ENCODE measurements around the gene TSPAN7. TPM values are rescaled to one million over a fixed set of nuclear protein-coding genes. Genes with fewer than 3 reads are reported as not detected.

The TSPAN7 gene
- total RNA-seq, 6 experiments from 2014 or later, result 7.9 to 24.4 (median 15.7) TPM

GRCh38 chrX:38679695-38680094 lies 118.4 kb downstream of the TSPAN7 start:
- TF ChIP-seq POLR2A (IDR thresholded peaks at IDR 0.05) (no peak), CTCF (IDR thresholded peaks at IDR 0.05) (no peak)
- H3K27me3 ChIP-seq, result no peaks in the 10 kb centered on the region
- 56% methylated on average over 2 of the region's 2 CpGs for WGBS (ENCODE audit: insufficient coverage, low coverage, low lambda C conversion rate, missing lambda C conversion rate)
- no peaks in the 10 kb centered on the region for H3K9me3 ChIP-seq
- H3K4me3 ChIP-seq, result no peak overlapping the region
- DNase-seq (no peak), ATAC-seq (no peak)
- no peaks in the 10 kb centered on the region for H3K4me1 ChIP-seq
- no peaks in the 10 kb centered on the region for H3K36me3 ChIP-seq
- intact Hi-C loops (cut with DNase I), result no loop called here
- H3K27ac ChIP-seq, result no peak overlapping the region

- 46% methylated on average over 2 of the region's 2 CpGs for whole genome bisulfite sequencing (ENCODE audit: insufficient coverage, low coverage, low lambda C conversion rate, missing lambda C conversion rate)
- intact Hi-C loops (cut with DNase I), result no loop called here
- H3K4me3 ChIP-seq, result no peak overlapping the region
- H3K4me1 ChIP-seq, result no peaks in the 10 kb centered on the region
- H3K27ac ChIP-seq, result no peak overlapping the region
- DNase-seq, result no peak
- no peaks in the 10 kb centered on the region for H3K9me3 ChIP-seq
- no peaks in the 10 kb centered on the region for H3K27me3 ChIP-seq
- ATAC-seq, result no peak
- H3K36me3 ChIP-seq, result no peaks in the 10 kb centered on the region
- TF ChIP-seq CTCF (IDR thresholded peaks at IDR 0.05) (no peak), POLR2A (IDR thresholded peaks at IDR 0.05) (no peak)
Observed at GRCh38 chrX:38682095-38682494, 120.8 kb downstream of the TSPAN7 start.

GRCh38 chrX:38692961-38693360 lies 131.6 kb downstream of the TSPAN7 start:
- Histone ChIP-seq H3K4me1 (no peaks in the 10 kb centered on the region), H3K9me3 (no peaks in the 10 kb centered on the region), H3K36me3 (no peaks in the 10 kb centered on the region), H3K27ac (no peak overlapping the region), H3K4me3 (no peak overlapping the region), H3K27me3 (no peaks in the 10 kb centered on the region)
- TF ChIP-seq CTCF (IDR thresholded peaks at IDR 0.05), result no peak
- no peak for TF ChIP-seq POLR2A (IDR thresholded peaks at IDR 0.05)
- ATAC-seq (no peak), DNase-seq (no peak)
- intact Hi-C loops (cut with DNase I), result no loop called here

- H3K4me1 ChIP-seq, result no peaks in the 10 kb centered on the region
- no peaks in the 10 kb centered on the region for H3K27me3 ChIP-seq
- 40% methylated on average over 5 of the region's 5 CpGs for WGBS (ENCODE audit: insufficient coverage, low coverage, low lambda C conversion rate, missing lambda C conversion rate)
- no peaks in the 10 kb centered on the region for H3K36me3 ChIP-seq
- no peak overlapping the region for H3K27ac ChIP-seq
- H3K4me3 ChIP-seq, result no peak overlapping the region
- no peaks in the 10 kb centered on the region for H3K9me3 ChIP-seq
- intact Hi-C loops (cut with DNase I), result no loop called here
- no peak for DNase-seq
- TF ChIP-seq POLR2A (IDR thresholded peaks at IDR 0.05), result no peak
- TF ChIP-seq CTCF (IDR thresholded peaks at IDR 0.05), result no peak
- no peak for ATAC-seq
Observed at GRCh38 chrX:38694394-38694793, 133.1 kb downstream of the TSPAN7 start.

- Histone ChIP-seq H3K4me1 (no peaks in the 10 kb centered on the region), H3K27me3 (no peaks in the 10 kb centered on the region), H3K4me3 (no peak overlapping the region), H3K27ac (no peak overlapping the region), H3K9me3 (no peaks in the 10 kb centered on the region), H3K36me3 (no peaks in the 10 kb centered on the region)
- intact Hi-C loops (cut with DNase I), result no loop called here
- DNase-seq (no peak), ATAC-seq (no peak)
- TF ChIP-seq POLR2A (IDR thresholded peaks at IDR 0.05), result no peak
- TF ChIP-seq CTCF (IDR thresholded peaks at IDR 0.05), result no peak
- WGBS (ENCODE audit: insufficient coverage, low coverage, low lambda C conversion rate, missing lambda C conversion rate), result 69% methylated on average over 3 of the region's 3 CpGs
Observed at GRCh38 chrX:38697461-38697860, 136.1 kb downstream of the TSPAN7 start.

All from right lobe of liver (tissue), 6 donors.